WTC11 (cell line): ENCODE measurements around the gene GABBR1. TPM values are rescaled to one million over a fixed set of nuclear protein-coding genes. Genes with fewer than 3 reads are reported as not detected.

Experiments used
- ATAC-seq: fragments of 200-7000 bp; cut with Tn5 transposase; 2 replicates; pipeline ENCODE4 v1.10.0; 2021; ENCODE audit warnings: mild to moderate bottlenecking, moderate library complexity
- CTCF ChIA-PET: fragments of 300-600 bp; sonication (Branson Sonifier 250); formaldehyde crosslinking; loops from one replicate; lab custom pipeline; 2021; ENCODE audit warnings: antibody characterized with exemption; lab: Charles Lee
- POLR2A ChIA-PET: fragments of 350-600 bp; sonication (Branson Sonifier 250); formaldehyde crosslinking; loops from one replicate; lab custom pipeline; 2021; ENCODE audit warnings: antibody characterized with exemption; lab: Charles Lee
- DNase-seq: peaks from one replicate; pipeline ENCODE4 v3.0.0; 2021; ENCODE audit warnings: low spot score
- H3K27ac Mint-ChIP-seq: 2 replicates; pipeline ENCODE4 v1.8.0; 2021; ENCODE audit warnings: mixed read lengths
- H3K27me3 Mint-ChIP-seq: 2 replicates; pipeline ENCODE4 v1.8.0; 2021; ENCODE audit warnings: low read depth, mild to moderate bottlenecking, moderate library complexity, mixed read lengths
- H3K36me3 Mint-ChIP-seq: 2 replicates; pipeline ENCODE4 v1.8.0; 2021; ENCODE audit warnings: mixed read lengths
- H3K4me1 Mint-ChIP-seq: 2 replicates; pipeline ENCODE4 v1.8.0; 2022; ENCODE audit warnings: mixed read lengths
- H3K4me3 Mint-ChIP-seq: 2 replicates; pipeline ENCODE4 v1.8.0; 2021; ENCODE audit warnings: mild to moderate bottlenecking, moderate library complexity, mixed read lengths
- H3K9me3 Mint-ChIP-seq: 2 replicates; pipeline ENCODE4 v1.8.0; 2021; ENCODE audit warnings: mixed read lengths
- CREB1 ChIP-seq: sonication (generic); formaldehyde crosslinking; IDR thresholded peaks from 2 replicates; pipeline ENCODE4 v1.8.0; 2023; ENCODE audit warnings: mild to moderate bottlenecking, missing genetic modification reagents
- ESRRA ChIP-seq: sonication (generic); formaldehyde crosslinking; IDR thresholded peaks from 2 replicates; pipeline ENCODE4 v1.8.1; 2022; ENCODE audit warnings: mild to moderate bottlenecking, missing genetic modification reagents, borderline replicate concordance
- FOXJ3 ChIP-seq: sonication (generic); formaldehyde crosslinking; IDR thresholded peaks from 2 replicates; pipeline ENCODE4 v1.9.0; 2021; ENCODE audit warnings: missing genetic modification reagents, mild to moderate bottlenecking, borderline replicate concordance
- GTF2I ChIP-seq: fragments of 250-450 bp; sonication (Bioruptor Pico); conservative IDR thresholded peaks from 2 replicates; pipeline ENCODE4 v1.4.0; 2021; ENCODE audit warnings: mild to moderate bottlenecking
- NFE2L1 ChIP-seq: sonication (generic); formaldehyde crosslinking; IDR thresholded peaks from 2 replicates; pipeline ENCODE4 v1.8.1; 2023; ENCODE audit warnings: missing genetic modification reagents
- RELA ChIP-seq: sonication (generic); formaldehyde crosslinking; IDR thresholded peaks from 2 replicates; pipeline ENCODE4 v1.8.1; 2022; ENCODE audit warnings: missing genetic modification reagents, mild to moderate bottlenecking, borderline replicate concordance
- RORB ChIP-seq: fragments of 250-450 bp; sonication (Bioruptor Pico); IDR thresholded peaks from 2 replicates; pipeline ENCODE4 v1.9.0; 2021; ENCODE audit warnings: mild to moderate bottlenecking
- SMAD3 ChIP-seq: sonication (generic); formaldehyde crosslinking; IDR thresholded peaks from 2 replicates; pipeline ENCODE4 v1.8.0; 2022; ENCODE audit warnings: missing genetic modification reagents, mild to moderate bottlenecking, borderline replicate concordance
- SOX15 ChIP-seq: fragments of 250-450 bp; sonication (Bioruptor Pico); IDR thresholded peaks from 2 replicates; pipeline ENCODE4 v1.9.0; 2021; ENCODE audit warnings: mild to moderate bottlenecking
- TEAD1 ChIP-seq: sonication (generic); formaldehyde crosslinking; IDR thresholded peaks from 2 replicates; pipeline ENCODE4 v1.8.0; 2022; ENCODE audit warnings: mild to moderate bottlenecking, missing genetic modification reagents
- ZNF138 ChIP-seq: sonication (generic); formaldehyde crosslinking; conservative IDR thresholded peaks from 2 replicates; pipeline ENCODE4 v1.8.1; 2022; ENCODE audit warnings: mild to moderate bottlenecking, moderate library complexity, missing genetic modification reagents
- ZNF396 ChIP-seq: fragments of 250-450 bp; sonication (Bioruptor Pico); IDR thresholded peaks from 2 replicates; pipeline ENCODE4 v1.8.0; 2021; ENCODE audit warnings: mild to moderate bottlenecking, moderate library complexity, borderline replicate concordance
- ZNF416 ChIP-seq: fragments of 250-450 bp; sonication (Bioruptor Pico); IDR thresholded peaks from 2 replicates; pipeline ENCODE4 v1.9.0; 2021; ENCODE audit warnings: mild to moderate bottlenecking, inconsistent platforms
- total RNA-seq: library from RNA; stranded (reverse); gene quantifications from 3 replicates; pipeline ENCODE4 v1.2.3, GENCODE V29; 2021
- TF ChIP-seq, protein P1 (sequence below): sonication (generic); formaldehyde crosslinking; IDR thresholded peaks from 2 replicates; pipeline ENCODE4 v1.8.0; 2022; ENCODE audit warnings: mild to moderate bottlenecking, missing genetic modification reagents
- TF ChIP-seq, protein P2 (sequence below): sonication (generic); formaldehyde crosslinking; IDR thresholded peaks from 2 replicates; pipeline ENCODE4 v1.8.1; 2022; ENCODE audit warnings: missing genetic modification reagents, borderline replicate concordance
- TF ChIP-seq, protein P3 (sequence below): fragments of 200-600 bp; IDR thresholded peaks from 2 replicates; pipeline ENCODE4 v1.8.0; 2022; ENCODE audit warnings: antibody characterized with exemption
- TF ChIP-seq, protein P4 (sequence below): sonication (generic); formaldehyde crosslinking; IDR thresholded peaks from 2 replicates; pipeline ENCODE4 v1.8.1; 2022; ENCODE audit warnings: low read depth, missing genetic modification reagents, borderline replicate concordance
- TF ChIP-seq, protein P5 (sequence below): sonication (generic); formaldehyde crosslinking; IDR thresholded peaks from 2 replicates; pipeline ENCODE4 v1.8.1; 2023; ENCODE audit warnings: mild to moderate bottlenecking, moderate library complexity, missing genetic modification reagents
- TF ChIP-seq, protein P6 (sequence below): fragments of 250-450 bp; sonication (Bioruptor Pico); conservative IDR thresholded peaks from 2 replicates; pipeline ENCODE4 v1.9.0; 2021; ENCODE audit warnings: mild to moderate bottlenecking
- TF ChIP-seq, protein P7 (sequence below): fragments of 250-450 bp; sonication (Bioruptor Pico); IDR thresholded peaks from 2 replicates; pipeline ENCODE4 v1.9.0; 2021; ENCODE audit warnings: mild to moderate bottlenecking
- TF ChIP-seq, protein P8 (sequence below): sonication (generic); formaldehyde crosslinking; IDR thresholded peaks from 2 replicates; pipeline ENCODE4 v1.8.1; 2022; ENCODE audit warnings: mild to moderate bottlenecking, missing genetic modification reagents, moderate library complexity, borderline replicate concordance

GABBR1 gene
- total RNA-seq, 1 experiment from 2014 or later, result 107 TPM

DNA sequence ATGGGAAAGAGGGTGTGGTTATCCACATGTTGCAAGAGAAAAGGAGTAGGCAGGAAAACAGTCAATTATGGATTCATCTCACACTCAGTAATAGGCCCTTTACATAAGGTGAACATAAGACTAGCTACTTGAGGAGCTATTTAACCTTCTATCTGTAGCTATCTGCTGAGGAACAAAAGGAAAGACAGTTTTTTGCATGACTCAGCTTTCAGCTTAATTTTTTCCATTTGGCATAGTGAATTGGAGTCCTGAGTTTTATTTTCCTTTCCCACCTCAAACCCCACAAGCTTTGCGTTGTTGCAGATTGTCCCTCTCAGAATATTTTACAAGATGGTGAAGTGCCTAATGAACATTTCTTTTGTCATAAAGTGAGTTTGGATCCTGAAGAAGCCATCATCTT is 105.9 kb downstream of the GABBR1 start (continued):
- TF ChIP-seq, protein P1, sequence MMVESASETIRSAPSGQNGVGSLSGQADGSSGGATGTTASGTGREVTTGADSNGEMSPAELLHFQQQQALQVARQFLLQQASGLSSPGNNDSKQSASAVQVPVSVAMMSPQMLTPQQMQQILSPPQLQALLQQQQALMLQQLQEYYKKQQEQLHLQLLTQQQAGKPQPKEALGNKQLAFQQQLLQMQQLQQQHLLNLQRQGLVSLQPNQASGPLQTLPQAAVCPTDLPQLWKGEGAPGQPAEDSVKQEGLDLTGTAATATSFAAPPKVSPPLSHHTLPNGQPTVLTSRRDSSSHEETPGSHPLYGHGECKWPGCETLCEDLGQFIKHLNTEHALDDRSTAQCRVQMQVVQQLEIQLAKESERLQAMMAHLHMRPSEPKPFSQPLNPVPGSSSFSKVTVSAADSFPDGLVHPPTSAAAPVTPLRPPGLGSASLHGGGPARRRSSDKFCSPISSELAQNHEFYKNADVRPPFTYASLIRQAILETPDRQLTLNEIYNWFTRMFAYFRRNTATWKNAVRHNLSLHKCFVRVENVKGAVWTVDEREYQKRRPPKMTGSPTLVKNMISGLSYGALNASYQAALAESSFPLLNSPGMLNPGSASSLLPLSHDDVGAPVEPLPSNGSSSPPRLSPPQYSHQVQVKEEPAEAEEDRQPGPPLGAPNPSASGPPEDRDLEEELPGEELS (CRISPR knock-in tag), result no peak
- no peak for TF ChIP-seq NFE2L1 (CRISPR knock-in tag)
- TF ChIP-seq SOX15 (CRISPR knock-in tag), result no peak
- TF ChIP-seq TEAD1 (CRISPR knock-in tag), result no peak
- TF ChIP-seq, protein P2, sequence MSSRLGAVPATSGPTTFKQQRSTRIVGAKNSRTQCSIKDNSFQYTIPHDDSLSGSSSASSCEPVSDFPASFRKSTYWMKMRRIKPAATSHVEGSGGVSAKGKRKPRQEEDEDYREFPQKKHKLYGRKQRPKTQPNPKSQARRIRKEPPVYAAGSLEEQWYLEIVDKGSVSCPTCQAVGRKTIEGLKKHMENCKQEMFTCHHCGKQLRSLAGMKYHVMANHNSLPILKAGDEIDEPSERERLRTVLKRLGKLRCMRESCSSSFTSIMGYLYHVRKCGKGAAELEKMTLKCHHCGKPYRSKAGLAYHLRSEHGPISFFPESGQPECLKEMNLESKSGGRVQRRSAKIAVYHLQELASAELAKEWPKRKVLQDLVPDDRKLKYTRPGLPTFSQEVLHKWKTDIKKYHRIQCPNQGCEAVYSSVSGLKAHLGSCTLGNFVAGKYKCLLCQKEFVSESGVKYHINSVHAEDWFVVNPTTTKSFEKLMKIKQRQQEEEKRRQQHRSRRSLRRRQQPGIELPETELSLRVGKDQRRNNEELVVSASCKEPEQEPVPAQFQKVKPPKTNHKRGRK (CRISPR knock-in tag), result no peak
- no peak for TF ChIP-seq ZNF138 (CRISPR knock-in tag)
- TF ChIP-seq, protein P3, sequence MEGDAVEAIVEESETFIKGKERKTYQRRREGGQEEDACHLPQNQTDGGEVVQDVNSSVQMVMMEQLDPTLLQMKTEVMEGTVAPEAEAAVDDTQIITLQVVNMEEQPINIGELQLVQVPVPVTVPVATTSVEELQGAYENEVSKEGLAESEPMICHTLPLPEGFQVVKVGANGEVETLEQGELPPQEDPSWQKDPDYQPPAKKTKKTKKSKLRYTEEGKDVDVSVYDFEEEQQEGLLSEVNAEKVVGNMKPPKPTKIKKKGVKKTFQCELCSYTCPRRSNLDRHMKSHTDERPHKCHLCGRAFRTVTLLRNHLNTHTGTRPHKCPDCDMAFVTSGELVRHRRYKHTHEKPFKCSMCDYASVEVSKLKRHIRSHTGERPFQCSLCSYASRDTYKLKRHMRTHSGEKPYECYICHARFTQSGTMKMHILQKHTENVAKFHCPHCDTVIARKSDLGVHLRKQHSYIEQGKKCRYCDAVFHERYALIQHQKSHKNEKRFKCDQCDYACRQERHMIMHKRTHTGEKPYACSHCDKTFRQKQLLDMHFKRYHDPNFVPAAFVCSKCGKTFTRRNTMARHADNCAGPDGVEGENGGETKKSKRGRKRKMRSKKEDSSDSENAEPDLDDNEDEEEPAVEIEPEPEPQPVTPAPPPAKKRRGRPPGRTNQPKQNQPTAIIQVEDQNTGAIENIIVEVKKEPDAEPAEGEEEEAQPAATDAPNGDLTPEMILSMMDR, result no peak
- TF ChIP-seq, protein P4, sequence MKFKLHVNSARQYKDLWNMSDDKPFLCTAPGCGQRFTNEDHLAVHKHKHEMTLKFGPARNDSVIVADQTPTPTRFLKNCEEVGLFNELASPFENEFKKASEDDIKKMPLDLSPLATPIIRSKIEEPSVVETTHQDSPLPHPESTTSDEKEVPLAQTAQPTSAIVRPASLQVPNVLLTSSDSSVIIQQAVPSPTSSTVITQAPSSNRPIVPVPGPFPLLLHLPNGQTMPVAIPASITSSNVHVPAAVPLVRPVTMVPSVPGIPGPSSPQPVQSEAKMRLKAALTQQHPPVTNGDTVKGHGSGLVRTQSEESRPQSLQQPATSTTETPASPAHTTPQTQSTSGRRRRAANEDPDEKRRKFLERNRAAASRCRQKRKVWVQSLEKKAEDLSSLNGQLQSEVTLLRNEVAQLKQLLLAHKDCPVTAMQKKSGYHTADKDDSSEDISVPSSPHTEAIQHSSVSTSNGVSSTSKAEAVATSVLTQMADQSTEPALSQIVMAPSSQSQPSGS (CRISPR knock-in tag), result no peak
- TF ChIP-seq, protein P5, sequence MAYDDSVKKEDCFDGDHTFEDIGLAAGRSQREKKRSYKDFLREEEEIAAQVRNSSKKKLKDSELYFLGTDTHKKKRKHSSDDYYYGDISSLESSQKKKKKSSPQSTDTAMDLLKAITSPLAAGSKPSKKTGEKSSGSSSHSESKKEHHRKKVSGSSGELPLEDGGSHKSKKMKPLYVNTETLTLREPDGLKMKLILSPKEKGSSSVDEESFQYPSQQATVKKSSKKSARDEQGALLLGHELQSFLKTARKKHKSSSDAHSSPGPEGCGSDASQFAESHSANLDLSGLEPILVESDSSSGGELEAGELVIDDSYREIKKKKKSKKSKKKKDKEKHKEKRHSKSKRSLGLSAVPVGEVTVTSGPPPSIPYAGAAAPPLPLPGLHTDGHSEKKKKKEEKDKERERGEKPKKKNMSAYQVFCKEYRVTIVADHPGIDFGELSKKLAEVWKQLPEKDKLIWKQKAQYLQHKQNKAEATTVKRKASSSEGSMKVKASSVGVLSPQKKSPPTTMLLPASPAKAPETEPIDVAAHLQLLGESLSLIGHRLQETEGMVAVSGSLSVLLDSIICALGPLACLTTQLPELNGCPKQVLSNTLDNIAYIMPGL, result no peak
- TF ChIP-seq, protein P6, sequence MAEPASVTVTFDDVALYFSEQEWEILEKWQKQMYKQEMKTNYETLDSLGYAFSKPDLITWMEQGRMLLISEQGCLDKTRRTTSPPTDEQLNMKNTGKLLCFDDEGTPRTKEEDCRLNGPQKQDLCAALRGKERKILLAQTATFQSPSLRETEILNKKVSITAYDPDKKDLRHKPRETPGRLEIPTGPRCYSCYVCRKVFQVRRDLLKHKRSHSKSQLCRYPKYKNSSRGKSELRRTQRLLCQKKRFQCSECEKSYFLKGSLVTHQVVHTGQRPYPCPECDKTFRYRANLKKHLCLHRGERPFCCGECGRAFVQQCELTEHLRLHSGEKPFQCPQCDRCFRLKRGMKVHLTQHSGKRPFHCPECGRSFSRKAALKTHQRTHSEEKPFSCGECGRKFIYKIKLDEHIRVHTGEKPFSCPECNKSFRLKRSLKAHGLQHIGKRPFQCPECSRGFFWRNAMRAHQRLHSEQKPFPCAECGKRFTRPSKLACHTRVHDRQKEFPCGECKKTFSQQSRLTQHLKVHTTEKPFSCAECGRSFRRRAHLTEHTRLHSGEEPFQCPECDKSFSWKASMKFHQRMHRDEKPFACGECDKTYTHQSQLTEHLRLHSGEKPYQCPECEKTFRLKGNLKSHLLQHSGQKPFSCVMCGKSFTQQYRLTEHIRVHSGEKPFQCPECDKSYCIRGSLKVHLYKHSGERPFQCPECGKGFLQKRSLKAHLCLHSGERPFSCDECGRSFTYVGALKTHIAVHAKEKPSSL (CRISPR knock-in tag), result no peak
- TF ChIP-seq, protein P7, sequence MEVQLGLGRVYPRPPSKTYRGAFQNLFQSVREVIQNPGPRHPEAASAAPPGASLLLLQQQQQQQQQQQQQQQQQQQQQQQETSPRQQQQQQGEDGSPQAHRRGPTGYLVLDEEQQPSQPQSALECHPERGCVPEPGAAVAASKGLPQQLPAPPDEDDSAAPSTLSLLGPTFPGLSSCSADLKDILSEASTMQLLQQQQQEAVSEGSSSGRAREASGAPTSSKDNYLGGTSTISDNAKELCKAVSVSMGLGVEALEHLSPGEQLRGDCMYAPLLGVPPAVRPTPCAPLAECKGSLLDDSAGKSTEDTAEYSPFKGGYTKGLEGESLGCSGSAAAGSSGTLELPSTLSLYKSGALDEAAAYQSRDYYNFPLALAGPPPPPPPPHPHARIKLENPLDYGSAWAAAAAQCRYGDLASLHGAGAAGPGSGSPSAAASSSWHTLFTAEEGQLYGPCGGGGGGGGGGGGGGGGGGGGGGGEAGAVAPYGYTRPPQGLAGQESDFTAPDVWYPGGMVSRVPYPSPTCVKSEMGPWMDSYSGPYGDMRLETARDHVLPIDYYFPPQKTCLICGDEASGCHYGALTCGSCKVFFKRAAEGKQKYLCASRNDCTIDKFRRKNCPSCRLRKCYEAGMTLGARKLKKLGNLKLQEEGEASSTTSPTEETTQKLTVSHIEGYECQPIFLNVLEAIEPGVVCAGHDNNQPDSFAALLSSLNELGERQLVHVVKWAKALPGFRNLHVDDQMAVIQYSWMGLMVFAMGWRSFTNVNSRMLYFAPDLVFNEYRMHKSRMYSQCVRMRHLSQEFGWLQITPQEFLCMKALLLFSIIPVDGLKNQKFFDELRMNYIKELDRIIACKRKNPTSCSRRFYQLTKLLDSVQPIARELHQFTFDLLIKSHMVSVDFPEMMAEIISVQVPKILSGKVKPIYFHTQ (CRISPR knock-in tag), result no peak

DNA sequence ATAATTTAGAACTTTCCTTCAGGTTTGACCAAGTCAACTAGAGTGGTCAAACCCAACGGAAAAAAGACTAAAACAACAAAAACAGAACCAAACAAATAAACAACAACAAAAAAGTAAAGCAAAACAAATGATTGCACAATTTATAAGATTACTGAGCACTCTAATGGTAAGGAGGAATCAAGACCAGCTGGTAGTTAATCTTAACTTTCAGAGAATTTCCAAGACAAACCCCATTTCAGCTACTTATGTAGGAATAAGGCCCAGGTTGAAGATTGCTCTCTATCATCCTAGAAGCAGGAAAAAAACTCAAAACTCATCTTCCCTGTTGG is 107.7 kb downstream of the GABBR1 start:
- H3K27ac Mint-ChIP-seq, result peak overlapping the region; percentile 90
- ATAC-seq, result no peak
- peaks cover 20% of the 10 kb centered on the region for H3K4me1 Mint-ChIP-seq
- no peak for DNase-seq
- ChIA-PET CTCF (interaction anchor here (1.0 to 1.6 kb wide), 2 partner anchors 64 to 123 kb away, joined by 3 read pairs; no protein-coding TSS in a partner anchor), POLR2A (no interaction called here)
- H3K4me3 Mint-ChIP-seq, result no peak overlapping the region
- peaks cover 27% of the 10 kb centered on the region for H3K36me3 Mint-ChIP-seq
- no peaks in the 10 kb centered on the region; the same call in 1 of the 2 replicates for H3K27me3 Mint-ChIP-seq
- H3K9me3 Mint-ChIP-seq, result peaks cover 50% of the 10 kb centered on the region
- TF ChIP-seq FOXJ3 (CRISPR knock-in tag), result no peak
- TF ChIP-seq, protein P8, sequence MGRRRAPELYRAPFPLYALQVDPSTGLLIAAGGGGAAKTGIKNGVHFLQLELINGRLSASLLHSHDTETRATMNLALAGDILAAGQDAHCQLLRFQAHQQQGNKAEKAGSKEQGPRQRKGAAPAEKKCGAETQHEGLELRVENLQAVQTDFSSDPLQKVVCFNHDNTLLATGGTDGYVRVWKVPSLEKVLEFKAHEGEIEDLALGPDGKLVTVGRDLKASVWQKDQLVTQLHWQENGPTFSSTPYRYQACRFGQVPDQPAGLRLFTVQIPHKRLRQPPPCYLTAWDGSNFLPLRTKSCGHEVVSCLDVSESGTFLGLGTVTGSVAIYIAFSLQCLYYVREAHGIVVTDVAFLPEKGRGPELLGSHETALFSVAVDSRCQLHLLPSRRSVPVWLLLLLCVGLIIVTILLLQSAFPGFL (CRISPR knock-in tag), result no peak
- TF ChIP-seq GTF2I, result no peak
- TF ChIP-seq RELA (CRISPR knock-in tag), result no peak
- TF ChIP-seq ZNF396 (CRISPR knock-in tag), result no peak
- no peak for TF ChIP-seq SMAD3 (CRISPR knock-in tag)
- TF ChIP-seq RORB (CRISPR knock-in tag), result no peak
- TF ChIP-seq ESRRA (CRISPR knock-in tag), result no peak
- TF ChIP-seq ZNF416, result no peak
- TF ChIP-seq CREB1, result no peak
